Gastroesophageal sphincter (tissue), 3 donors: ENCODE results near the gene AIFM1.

ENCODE experiments used
- EP300 ChIP-seq: sonication (generic); formaldehyde crosslinking; IDR thresholded peaks from one replicate; pipeline ENCODE4 v1.6.1; 2017; ENCODE audit warnings: antibody characterized with exemption, mild to moderate bottlenecking
- POLR2A ChIP-seq, 2 donors: fragments of 450-650 bp; IDR thresholded peaks; one replicate each; pipeline ENCODE4 v1.6.1; 2017; ENCODE audit warnings: antibody characterized with exemption in 2 of 2, mild to moderate bottlenecking in 2 of 2, moderate library complexity in 1 of 2
- POLR2AphosphoS5 ChIP-seq: sonication (generic); formaldehyde crosslinking; IDR thresholded peaks from one replicate; pipeline ENCODE4 v1.6.1; 2017; ENCODE audit warnings: antibody characterized with exemption
- TF ChIP-seq, protein P1 (sequence below), 4 experiments: fragments of 200-600 bp in 2 of 4; fragments of 450-650 bp in 2 of 4; sonication (generic) in 1 of 4; IDR thresholded peaks; one replicate each; pipeline ENCODE4 v1.5.1; 2017 to 2019; ENCODE audit warnings: antibody characterized with exemption in 4 of 4, mild to moderate bottlenecking in 2 of 4, moderate library complexity in 2 of 4

DNA sequence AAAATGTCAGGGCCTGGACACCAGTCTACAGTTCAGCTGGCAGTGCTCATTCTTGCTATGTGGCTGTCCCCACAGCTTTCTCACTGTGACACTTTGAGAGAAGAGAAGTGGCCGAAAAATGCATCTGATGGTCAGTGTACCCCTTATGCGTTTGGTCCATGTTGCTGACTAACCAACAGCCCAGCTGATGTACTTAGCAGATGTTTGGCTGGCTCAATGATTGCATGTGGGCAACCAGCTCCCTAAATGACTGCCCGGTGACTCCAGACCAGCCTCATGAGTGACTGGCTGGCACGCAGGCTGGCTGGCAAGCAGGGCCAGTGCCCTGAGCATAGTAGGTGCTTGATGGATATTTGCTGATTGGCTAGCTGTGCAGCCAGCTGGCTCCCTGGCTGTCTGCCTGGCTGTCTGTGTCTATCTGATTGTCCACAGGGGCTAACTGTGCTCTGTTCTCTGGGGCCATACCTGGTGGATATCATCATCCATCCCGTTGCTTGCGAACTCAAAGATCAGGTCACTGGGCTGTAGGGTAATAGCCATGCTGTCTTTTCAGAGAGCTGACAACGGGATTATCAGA lies 84.8 kb downstream of the AIFM1 start:
- TF ChIP-seq, protein P1, sequence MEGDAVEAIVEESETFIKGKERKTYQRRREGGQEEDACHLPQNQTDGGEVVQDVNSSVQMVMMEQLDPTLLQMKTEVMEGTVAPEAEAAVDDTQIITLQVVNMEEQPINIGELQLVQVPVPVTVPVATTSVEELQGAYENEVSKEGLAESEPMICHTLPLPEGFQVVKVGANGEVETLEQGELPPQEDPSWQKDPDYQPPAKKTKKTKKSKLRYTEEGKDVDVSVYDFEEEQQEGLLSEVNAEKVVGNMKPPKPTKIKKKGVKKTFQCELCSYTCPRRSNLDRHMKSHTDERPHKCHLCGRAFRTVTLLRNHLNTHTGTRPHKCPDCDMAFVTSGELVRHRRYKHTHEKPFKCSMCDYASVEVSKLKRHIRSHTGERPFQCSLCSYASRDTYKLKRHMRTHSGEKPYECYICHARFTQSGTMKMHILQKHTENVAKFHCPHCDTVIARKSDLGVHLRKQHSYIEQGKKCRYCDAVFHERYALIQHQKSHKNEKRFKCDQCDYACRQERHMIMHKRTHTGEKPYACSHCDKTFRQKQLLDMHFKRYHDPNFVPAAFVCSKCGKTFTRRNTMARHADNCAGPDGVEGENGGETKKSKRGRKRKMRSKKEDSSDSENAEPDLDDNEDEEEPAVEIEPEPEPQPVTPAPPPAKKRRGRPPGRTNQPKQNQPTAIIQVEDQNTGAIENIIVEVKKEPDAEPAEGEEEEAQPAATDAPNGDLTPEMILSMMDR (IDR thresholded peaks at IDR 0.05), result no peak
- TF ChIP-seq POLR2AphosphoS5 (no peak), POLR2A (IDR thresholded peaks at IDR 0.05) (no peak), EP300 (no peak)
